Upper lobe of left lung (tissue), 4 donors: ENCODE data around the gene FBXO41.

Experiments
- CTCF ChIP-seq, 6 experiments: fragments of 450-650 bp in 4 of 6; fragments of 200-600 bp in 2 of 6; sonication (generic) in 2 of 6; IDR thresholded peaks; one replicate each; pipeline ENCODE4 v1.5.1; 2016 to 2019; ENCODE audit warnings: antibody characterized with exemption in 6 of 6
- POLR2A ChIP-seq, 4 donors: fragments of 450-650 bp; IDR thresholded peaks; one replicate each; pipeline ENCODE4 v1.5.1; 2016 to 2017; ENCODE audit warnings: antibody characterized with exemption in 4 of 4, mild to moderate bottlenecking in 2 of 4

DNA sequence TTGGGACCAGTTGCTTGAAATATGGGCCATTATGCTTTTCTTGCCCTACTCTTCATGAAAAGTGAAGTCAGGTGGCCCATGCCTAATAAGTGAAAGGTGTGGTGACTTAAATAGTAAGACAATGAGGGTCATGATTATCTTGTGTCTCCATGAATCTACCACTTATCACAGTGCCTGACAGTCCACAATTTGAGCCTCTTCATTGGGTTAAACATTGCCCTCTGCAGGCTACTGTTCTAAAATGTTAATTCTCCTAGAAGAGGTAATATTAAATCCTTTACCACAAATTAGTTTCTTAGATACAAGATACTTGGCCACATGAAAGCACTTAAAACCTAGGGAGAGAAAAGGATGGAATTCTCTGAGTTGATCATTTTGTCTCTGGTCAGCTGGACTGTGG is 5.0 kb upstream of the FBXO41 start:
- no peak for TF ChIP-seq CTCF (IDR thresholded peaks at IDR 0.05)
- no peak for TF ChIP-seq POLR2A (IDR thresholded peaks at IDR 0.05)
